Effector memory CD4-positive, alpha-beta T cell (primary cell): Measurements from ENCODE around the gene MVD.
A peak's percentile ranks its signal among the peaks of the same experiment; 100 is the strongest.

Experiments
- DNase-seq, 3 donors: peaks; one replicate each; pipeline ENCODE4 v3.0.0-alpha.2; 2020
- H3K27ac ChIP-seq: 2 replicates; pipeline ENCODE4 v1.7.0; 2013; ENCODE audit warnings: mild to moderate bottlenecking, low read length, moderate library complexity; ENCODE audit not compliant: insufficient read depth, poor library complexity, severe bottlenecking
- H3K27me3 ChIP-seq: replicated peaks from 2 replicates; pipeline ENCODE4 v1.7.0; 2013; ENCODE audit warnings: mild to moderate bottlenecking, low read length; ENCODE audit not compliant: insufficient read depth, control insufficient read depth, poor library complexity, severe bottlenecking
- H3K36me3 ChIP-seq: 2 replicates; pipeline ENCODE4 v1.7.0; 2013; ENCODE audit warnings: mild to moderate bottlenecking, low read length, moderate library complexity; ENCODE audit not compliant: control insufficient read depth, insufficient read depth
- H3K4me1 ChIP-seq: 2 replicates; pipeline ENCODE4 v1.7.0; 2013; ENCODE audit warnings: low read length, mild to moderate bottlenecking; ENCODE audit not compliant: control insufficient read depth, insufficient read depth, poor library complexity, severe bottlenecking
- H3K4me3 ChIP-seq: 2 replicates; pipeline ENCODE4 v1.7.0; 2013; ENCODE audit warnings: low read length, low read depth, mild to moderate bottlenecking; ENCODE audit not compliant: insufficient read depth, poor library complexity, severe bottlenecking
- H3K9me3 ChIP-seq: 2 replicates; pipeline ENCODE4 v1.7.0; 2013; ENCODE audit warnings: mild to moderate bottlenecking, low read length, moderate library complexity; ENCODE audit not compliant: control insufficient read depth

Gene MVD

GRCh38 chr16:88642881-88643643 lies 19.8 kb downstream of the MVD start:
- Histone ChIP-seq H3K4me3 (no peak overlapping the region), H3K36me3 (peaks cover 12% of the 10 kb centered on the region), H3K9me3 (no peaks in the 10 kb centered on the region), H3K27me3 (no peaks in the 10 kb centered on the region), H3K27ac (no peak overlapping the region), H3K4me1 (peaks cover 18% of the 10 kb centered on the region)
- no peak for DNase-seq

DNA sequence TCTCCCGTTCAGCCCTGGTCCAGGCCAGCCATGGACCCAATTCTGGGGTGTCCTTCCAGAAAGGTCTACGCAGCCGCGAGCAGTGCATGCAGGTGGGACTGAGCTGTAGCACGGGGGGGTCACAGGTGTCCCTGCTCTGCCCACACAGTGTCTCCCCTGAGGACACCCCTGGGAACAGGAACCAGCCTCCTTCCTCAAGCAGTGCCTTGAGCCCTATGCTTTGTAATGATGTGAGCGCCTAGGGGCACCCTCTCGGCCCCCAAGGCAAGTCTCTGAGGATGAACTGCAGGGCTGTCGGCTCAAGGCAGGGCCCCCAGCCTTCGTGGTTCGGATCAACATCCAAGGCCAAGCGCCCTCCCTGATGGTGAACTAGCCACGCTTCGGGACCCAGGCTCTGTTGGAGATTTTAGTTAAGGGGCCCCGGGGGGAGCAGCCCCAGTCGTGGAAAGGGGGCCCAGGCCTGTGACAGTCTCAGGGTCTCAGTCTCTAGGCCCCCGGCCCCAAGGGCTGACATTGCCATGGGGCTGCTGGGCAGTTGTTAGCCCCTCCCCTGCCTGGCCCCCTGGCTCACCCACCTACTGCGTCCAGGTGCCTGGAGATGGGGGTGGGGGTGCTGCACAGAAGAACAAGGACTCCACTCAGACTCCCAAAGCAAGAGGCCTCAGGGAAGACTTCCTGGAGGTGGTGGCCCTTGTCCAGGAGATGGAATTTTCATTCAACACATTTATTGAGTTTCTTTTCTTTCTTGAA lies 22.2 kb downstream of the MVD start:
- no peaks in the 10 kb centered on the region for H3K9me3 ChIP-seq
- H3K36me3 ChIP-seq = peaks cover 12% of the 10 kb centered on the region
- no peaks in the 10 kb centered on the region for H3K27me3 ChIP-seq
- H3K4me3 ChIP-seq = no peak overlapping the region
- no peak for DNase-seq
- peaks cover 19% of the 10 kb centered on the region for H3K4me1 ChIP-seq
- H3K27ac ChIP-seq = no peak overlapping the region

DNA sequence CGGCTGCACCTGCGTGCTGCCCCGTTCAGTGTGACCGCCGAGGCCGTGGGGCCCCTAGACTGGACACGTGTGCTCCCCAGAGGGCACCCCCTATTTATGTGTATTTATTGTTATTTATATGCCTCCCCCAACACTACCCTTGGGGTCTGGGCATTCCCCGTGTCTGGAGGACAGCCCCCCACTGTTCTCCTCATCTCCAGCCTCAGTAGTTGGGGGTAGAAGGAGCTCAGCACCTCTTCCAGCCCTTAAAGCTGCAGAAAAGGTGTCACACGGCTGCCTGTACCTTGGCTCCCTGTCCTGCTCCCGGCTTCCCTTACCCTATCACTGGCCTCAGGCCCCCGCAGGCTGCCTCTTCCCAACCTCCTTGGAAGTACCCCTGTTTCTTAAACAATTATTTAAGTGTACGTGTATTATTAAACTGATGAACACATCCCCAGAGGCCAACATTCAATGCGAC lies 22.8 kb downstream of the MVD start:
- no peak overlapping the region for H3K4me3 ChIP-seq
- no peak overlapping the region for H3K27ac ChIP-seq
- H3K27me3 ChIP-seq = no peaks in the 10 kb centered on the region
- H3K9me3 ChIP-seq = no peaks in the 10 kb centered on the region
- DNase-seq = no peak
- peaks cover 10% of the 10 kb centered on the region for H3K36me3 ChIP-seq
- peaks cover 22% of the 10 kb centered on the region for H3K4me1 ChIP-seq

DNA sequence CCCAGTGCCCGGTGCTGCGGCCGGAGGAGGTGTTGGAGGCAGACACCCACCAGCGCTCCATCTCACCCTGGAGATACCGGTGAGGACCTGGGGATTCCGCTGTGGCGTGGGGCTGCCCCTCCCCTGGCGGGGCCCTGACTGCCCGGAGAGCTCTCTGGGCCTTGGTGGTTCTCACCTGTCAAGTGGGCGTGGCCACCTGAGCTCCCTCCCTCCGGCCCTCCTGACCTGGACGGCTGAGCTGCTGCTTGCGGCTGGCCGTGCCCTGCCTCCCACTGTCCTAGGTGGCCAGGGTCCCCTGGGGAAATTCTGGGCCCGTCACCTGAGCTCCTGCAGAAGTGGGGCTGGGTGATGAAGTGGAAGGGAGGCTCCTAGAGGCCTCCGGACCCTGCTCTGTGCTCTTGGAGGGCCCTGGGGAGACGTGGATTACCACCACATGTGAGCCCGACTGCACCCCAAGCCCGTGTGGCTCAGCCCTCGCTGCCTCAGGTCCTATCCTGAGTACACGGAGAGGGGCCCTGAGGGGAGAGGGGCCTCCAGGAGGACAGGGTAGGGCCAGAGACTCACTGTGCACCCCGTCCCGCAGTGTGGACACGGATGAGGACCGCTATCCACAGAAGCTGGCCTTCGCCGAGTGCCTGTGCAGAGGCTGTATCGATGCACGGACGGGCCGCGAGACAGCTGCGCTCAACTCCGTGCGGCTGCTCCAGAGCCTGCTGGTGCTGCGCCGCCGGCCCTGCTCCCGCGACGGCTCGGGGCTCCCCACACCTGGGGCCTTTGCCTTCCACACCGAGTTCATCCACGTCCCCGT lies 23.5 kb downstream of the MVD start:
- DNase-seq = no peak
- H3K4me3 ChIP-seq = no peak overlapping the region
- no peaks in the 10 kb centered on the region for H3K27me3 ChIP-seq
- no peaks in the 10 kb centered on the region for H3K9me3 ChIP-seq
- no peak overlapping the region for H3K27ac ChIP-seq
- peaks cover 7% of the 10 kb centered on the region for H3K36me3 ChIP-seq
- peaks cover 27% of the 10 kb centered on the region for H3K4me1 ChIP-seq

DNA sequence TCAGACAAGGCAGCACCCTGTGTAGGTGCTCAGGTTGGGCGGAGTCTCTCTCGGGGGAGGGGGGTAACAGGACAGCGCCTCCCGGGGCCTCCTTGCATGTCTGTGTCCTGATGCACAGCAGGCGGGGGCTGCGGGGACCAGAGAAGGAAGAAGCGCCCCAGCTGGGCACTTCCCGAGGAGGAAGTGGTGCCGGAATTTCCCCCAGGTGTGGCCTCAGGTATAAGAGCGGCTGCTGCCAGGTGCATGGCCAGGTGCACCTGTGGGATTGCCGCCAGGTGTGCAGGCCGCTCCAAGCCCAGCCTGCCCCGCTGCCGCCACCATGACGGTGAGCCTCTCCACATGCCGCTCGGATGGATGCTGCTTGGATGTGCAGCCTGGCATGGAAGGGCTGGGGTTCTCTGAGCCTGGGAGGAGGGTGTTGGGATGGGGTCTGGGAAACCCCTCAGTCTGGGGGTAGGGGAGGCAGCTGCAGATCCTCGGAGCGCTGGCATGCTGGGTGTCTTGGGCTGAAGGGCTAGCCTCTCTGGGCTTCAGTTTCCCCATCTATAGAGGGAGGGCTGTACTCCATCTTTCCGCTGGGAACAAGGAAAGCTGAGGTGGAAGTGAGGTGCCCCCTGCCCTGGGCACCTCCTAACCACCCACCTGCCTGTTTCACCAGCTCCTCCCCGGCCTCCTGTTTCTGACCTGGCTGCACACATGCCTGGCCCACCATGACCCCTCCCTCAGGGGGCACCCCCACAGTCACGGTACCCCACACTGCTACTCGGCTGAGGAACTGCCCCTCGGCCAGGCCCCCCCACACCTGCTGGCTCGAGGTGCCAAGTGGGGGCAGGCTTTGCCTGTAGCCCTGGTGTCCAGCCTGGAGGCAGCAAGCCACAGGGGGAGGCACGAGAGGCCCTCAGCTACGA lies 24.3 kb downstream of the MVD start, which contains the start of gene IL17C:
Gene IL17C (plus strand): TSS at position 250 of the 908 bp plus-strand sequence. CDS start 70 bp downstream, at position 320.
- Histone ChIP-seq H3K9me3 (no peaks in the 10 kb centered on the region), H3K27me3 (no peaks in the 10 kb centered on the region), H3K27ac (no peak within 1 kb of the TSS), H3K4me1 (peaks cover 34% of the 10 kb centered on the region), H3K36me3 (no peaks in the 10 kb centered on the region), H3K4me3 (no peak within 1 kb of the TSS)
- DNase-seq = peak in 1 of 3 donors; percentile 9

DNA sequence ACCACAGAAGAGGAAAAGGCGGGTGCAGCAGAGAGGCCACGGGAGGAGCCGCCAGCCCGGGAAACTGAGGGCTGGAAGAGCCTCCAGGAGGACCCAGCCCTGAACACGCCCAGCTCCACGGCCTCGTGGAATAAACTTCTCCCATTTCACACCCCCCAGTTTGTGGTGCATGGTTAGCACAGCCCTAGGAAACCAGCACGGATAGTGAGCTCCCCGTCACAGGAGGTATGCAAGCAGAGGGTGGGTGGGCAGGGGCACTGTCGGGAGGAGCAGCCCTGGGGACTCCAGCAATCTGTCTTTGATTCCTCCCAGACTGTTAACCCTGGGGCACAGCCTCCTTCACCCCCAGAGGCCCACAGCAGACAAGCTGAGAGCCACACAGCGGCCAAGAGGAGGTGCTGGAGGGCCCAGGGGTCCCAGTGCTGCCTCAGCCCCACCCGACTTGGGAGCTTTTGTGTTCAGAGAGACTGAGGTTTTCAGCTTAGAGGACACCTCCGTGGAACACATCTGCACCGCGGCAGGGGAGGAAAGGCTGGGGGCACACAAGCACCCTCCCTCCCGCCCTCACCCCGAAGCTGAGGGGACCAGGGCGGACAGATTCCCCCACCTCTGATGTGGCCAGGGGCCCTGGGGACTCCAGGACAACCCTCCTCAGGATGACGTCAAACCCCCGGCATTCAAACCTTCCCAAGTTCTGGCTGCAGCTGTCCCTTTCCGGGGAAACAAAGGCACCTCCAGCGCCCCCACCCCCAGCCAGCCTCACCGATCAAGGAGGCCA lies 26.2 kb downstream of the MVD start:
- H3K4me1 ChIP-seq = peaks cover 39% of the 10 kb centered on the region
- H3K27me3 ChIP-seq = no peaks in the 10 kb centered on the region
- DNase-seq = no peak

DNA sequence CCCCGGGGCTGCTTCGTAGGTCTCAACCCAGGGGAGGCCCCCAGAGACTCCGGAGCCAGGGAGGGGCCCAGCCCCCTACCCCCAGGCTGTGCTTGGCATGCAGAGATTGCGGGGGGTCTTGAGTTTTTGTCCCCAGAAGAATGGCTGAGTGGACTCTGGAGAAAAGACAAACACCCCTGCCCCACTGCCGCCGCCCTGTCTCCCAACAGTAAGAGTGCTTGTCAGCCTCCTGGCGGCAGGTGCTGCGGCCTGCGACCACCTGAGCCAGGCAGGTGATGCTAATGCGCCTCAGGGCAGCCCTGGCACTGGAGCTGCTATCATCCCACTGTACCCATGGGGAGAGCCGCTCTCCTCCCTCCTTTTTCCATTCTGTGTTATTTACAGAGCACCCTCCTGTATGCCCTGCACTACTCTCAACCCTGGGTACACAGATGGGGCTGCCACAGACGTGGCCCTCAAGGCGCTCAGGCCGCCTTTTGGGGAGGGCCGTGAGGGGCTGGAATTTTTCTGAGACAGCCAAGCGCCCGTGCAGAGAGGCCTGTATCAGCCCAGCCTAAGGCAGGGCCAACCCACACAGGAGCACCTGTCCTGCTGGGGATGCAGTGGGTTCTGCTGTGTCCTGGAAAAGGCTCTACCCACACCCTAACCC lies 27.1 kb downstream of the MVD start:
- H3K4me3 ChIP-seq = no peak overlapping the region
- H3K9me3 ChIP-seq = no peaks in the 10 kb centered on the region
- H3K4me1 ChIP-seq = peaks cover 39% of the 10 kb centered on the region
- H3K27me3 ChIP-seq = no peaks in the 10 kb centered on the region
- peaks cover 11% of the 10 kb centered on the region for H3K36me3 ChIP-seq
- H3K27ac ChIP-seq = no peak overlapping the region
- no peak for DNase-seq

More for the DNA sequence above, 26.2 kb downstream of the MVD start:
- H3K4me3 ChIP-seq = no peak overlapping the region
- H3K36me3 ChIP-seq = peaks cover 4% of the 10 kb centered on the region
- H3K9me3 ChIP-seq = no peaks in the 10 kb centered on the region
- no peak overlapping the region for H3K27ac ChIP-seq

DNA sequence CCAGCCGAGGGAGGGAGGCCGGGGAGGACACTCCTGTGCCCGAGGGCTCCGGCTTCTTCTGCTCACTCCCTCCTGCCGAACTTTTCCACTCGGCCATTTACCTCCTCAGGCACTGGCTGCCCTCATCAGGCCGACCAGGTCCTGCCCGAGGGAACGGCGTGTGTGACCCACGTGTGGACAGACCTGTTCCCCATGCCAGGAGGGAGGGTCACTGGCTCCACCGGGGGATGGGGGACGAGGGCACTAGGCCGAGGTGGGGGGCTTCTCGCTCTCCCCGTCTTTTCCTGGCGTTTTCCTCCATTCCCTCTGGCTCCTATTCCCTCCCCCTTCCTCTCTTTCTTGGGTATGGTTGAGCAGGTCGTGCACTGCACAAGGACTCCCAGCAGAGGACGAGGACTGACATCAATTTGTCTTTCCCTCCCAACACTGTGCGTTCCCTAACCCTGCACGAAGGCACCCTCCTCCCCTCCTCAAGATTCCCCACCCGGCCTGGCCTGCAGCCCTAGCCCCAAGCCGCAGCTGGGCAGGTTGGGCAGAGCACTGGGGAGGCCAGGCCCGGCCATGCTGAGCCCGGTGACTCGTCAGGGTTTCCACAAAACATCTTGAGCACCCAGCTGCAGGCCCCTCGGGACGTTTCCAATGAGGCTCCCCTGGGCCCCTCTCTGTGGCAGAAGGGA lies 27.8 kb downstream of the MVD start:
- H3K4me3 ChIP-seq = peak overlapping the region; percentile 73
- H3K27me3 ChIP-seq = no peaks in the 10 kb centered on the region
- H3K36me3 ChIP-seq = peaks cover 15% of the 10 kb centered on the region
- peaks cover 39% of the 10 kb centered on the region for H3K4me1 ChIP-seq
- peak overlapping the region; percentile 49 for H3K27ac ChIP-seq
- no peak for DNase-seq
- no peaks in the 10 kb centered on the region for H3K9me3 ChIP-seq
